ENCODE data around the gene OGA.

OGA gene

GRCh38 chr10:101817337-101818118 lies 716 bp downstream of the OGA start (continued):
- TF ChIP-seq ZNF155 (tag by site-specific recombination; IDR thresholded peaks at IDR 0.05) = no peak
- TF ChIP-seq ZNF529 (tag by site-specific recombination; IDR thresholded peaks at IDR 0.05; ENCODE audit: insufficient replicate concordance) = no peak
- no peak for TF ChIP-seq ZNF580 (tag by site-specific recombination; IDR thresholded peaks at IDR 0.05)
- TF ChIP-seq ELK4 (IDR thresholded peaks at IDR 0.05; ENCODE audit: borderline replicate concordance, low read depth, low read length) = no peak
- TF ChIP-seq SP2 (tag by site-specific recombination; IDR thresholded peaks at IDR 0.05) = peak; percentile 63
- no peak for TF ChIP-seq ZNF239 (tag by site-specific recombination; IDR thresholded peaks at IDR 0.05)
- TF ChIP-seq ZNF416 (tag by site-specific recombination; IDR thresholded peaks at IDR 0.05) = no peak
- TF ChIP-seq ZNF600 (tag by site-specific recombination; IDR thresholded peaks at IDR 0.05) = peak; percentile 95
- TF ChIP-seq ZNF610 (tag by site-specific recombination; IDR thresholded peaks at IDR 0.05; ENCODE audit: borderline replicate concordance) = peak; percentile 15; the same call in 1 of the 2 replicates
- no peak for TF ChIP-seq ZBTB48 (tag by site-specific recombination; IDR thresholded peaks at IDR 0.05)
- no peak for TF ChIP-seq ZNF175 (tag by site-specific recombination; IDR thresholded peaks at IDR 0.05)
- TF ChIP-seq, protein P1, sequence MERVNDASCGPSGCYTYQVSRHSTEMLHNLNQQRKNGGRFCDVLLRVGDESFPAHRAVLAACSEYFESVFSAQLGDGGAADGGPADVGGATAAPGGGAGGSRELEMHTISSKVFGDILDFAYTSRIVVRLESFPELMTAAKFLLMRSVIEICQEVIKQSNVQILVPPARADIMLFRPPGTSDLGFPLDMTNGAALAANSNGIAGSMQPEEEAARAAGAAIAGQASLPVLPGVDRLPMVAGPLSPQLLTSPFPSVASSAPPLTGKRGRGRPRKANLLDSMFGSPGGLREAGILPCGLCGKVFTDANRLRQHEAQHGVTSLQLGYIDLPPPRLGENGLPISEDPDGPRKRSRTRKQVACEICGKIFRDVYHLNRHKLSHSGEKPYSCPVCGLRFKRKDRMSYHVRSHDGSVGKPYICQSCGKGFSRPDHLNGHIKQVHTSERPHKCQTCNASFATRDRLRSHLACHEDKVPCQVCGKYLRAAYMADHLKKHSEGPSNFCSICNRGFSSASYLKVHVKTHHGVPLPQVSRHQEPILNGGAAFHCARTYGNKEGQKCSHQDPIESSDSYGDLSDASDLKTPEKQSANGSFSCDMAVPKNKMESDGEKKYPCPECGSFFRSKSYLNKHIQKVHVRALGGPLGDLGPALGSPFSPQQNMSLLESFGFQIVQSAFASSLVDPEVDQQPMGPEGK (tag by site-specific recombination; IDR thresholded peaks at IDR 0.05) = peak; percentile 57
- TF ChIP-seq ZBTB8A (tag by site-specific recombination; IDR thresholded peaks at IDR 0.05) = peak; percentile 96; the same call in 1 of the 2 replicates
- peak; percentile 75 for TF ChIP-seq GLIS1 (tag by site-specific recombination; IDR thresholded peaks at IDR 0.05)
- TF ChIP-seq ZBTB7A (tag by site-specific recombination; IDR thresholded peaks at IDR 0.05; ENCODE audit: low read depth) = peak; percentile 43; the same call in 1 of the 2 replicates
- no peak for TF ChIP-seq ZNF223 (tag by site-specific recombination; IDR thresholded peaks at IDR 0.05)
- TF ChIP-seq YY1 (tag by site-specific recombination; IDR thresholded peaks at IDR 0.05) = no peak
- TF ChIP-seq, protein P2, sequence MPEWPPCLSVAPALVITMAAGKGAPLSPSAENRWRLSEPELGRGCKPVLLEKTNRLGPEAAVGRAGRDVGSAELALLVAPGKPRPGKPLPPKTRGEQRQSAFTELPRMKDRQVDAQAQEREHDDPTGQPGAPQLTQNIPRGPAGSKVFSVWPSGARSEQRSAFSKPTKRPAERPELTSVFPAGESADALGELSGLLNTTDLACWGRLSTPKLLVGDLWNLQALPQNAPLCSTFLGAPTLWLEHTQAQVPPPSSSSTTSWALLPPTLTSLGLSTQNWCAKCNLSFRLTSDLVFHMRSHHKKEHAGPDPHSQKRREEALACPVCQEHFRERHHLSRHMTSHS (tag by site-specific recombination; IDR thresholded peaks at IDR 0.05) = no peak
- TF ChIP-seq ZNF266 (tag by site-specific recombination; IDR thresholded peaks at IDR 0.05; ENCODE audit: low read depth) = no peak
- no peak for TF ChIP-seq HOXC10 (CRISPR knock-in tag; IDR thresholded peaks at IDR 0.05)
- no peak for TF ChIP-seq ZNF157 (tag by site-specific recombination; IDR thresholded peaks at IDR 0.05)
- TF ChIP-seq ZBTB21 (tag by site-specific recombination; IDR thresholded peaks at IDR 0.05) = no peak
- peak; percentile 99 for TF ChIP-seq ZSCAN16 (tag by site-specific recombination; IDR thresholded peaks at IDR 0.05)
- TF ChIP-seq ZNF518A (tag by site-specific recombination; conservative IDR thresholded peaks at IDR 0.05; ENCODE audit: low read depth) = no peak
- no peak for TF ChIP-seq ZNF785 (tag by site-specific recombination; IDR thresholded peaks at IDR 0.05)
- no peak for TF ChIP-seq ZNF354C (tag by site-specific recombination; IDR thresholded peaks at IDR 0.05; ENCODE audit: borderline replicate concordance, low read depth)
- no peak for TF ChIP-seq ZNF426 (tag by site-specific recombination; IDR thresholded peaks at IDR 0.05)
- TF ChIP-seq ZNF843 (tag by site-specific recombination; IDR thresholded peaks at IDR 0.05) = no peak
- TF ChIP-seq, protein P3, sequence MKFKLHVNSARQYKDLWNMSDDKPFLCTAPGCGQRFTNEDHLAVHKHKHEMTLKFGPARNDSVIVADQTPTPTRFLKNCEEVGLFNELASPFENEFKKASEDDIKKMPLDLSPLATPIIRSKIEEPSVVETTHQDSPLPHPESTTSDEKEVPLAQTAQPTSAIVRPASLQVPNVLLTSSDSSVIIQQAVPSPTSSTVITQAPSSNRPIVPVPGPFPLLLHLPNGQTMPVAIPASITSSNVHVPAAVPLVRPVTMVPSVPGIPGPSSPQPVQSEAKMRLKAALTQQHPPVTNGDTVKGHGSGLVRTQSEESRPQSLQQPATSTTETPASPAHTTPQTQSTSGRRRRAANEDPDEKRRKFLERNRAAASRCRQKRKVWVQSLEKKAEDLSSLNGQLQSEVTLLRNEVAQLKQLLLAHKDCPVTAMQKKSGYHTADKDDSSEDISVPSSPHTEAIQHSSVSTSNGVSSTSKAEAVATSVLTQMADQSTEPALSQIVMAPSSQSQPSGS (tag by site-specific recombination; IDR thresholded peaks at IDR 0.05; ENCODE audit: low read depth) = no peak
- TF ChIP-seq ZNF394 (tag by site-specific recombination; IDR thresholded peaks at IDR 0.05; ENCODE audit: borderline replicate concordance) = no peak
